Upper lobe of left lung (tissue), 4 donors: Measurements from ENCODE around the gene TPST1.

Experiments
- POLR2A ChIP-seq, 4 donors: fragments of 450-650 bp; IDR thresholded peaks; one replicate each; pipeline ENCODE4 v1.5.1; 2016 to 2017; ENCODE audit warnings: antibody characterized with exemption in 4 of 4, mild to moderate bottlenecking in 2 of 4
- TF ChIP-seq, protein P1 (sequence below), 6 experiments: fragments of 450-650 bp in 4 of 6; fragments of 200-600 bp in 2 of 6; sonication (generic) in 2 of 6; IDR thresholded peaks; one replicate each; pipeline ENCODE4 v1.5.1; 2016 to 2019; ENCODE audit warnings: antibody characterized with exemption in 6 of 6

- TF ChIP-seq POLR2A (IDR thresholded peaks at IDR 0.05), result no peak
- TF ChIP-seq, protein P1, sequence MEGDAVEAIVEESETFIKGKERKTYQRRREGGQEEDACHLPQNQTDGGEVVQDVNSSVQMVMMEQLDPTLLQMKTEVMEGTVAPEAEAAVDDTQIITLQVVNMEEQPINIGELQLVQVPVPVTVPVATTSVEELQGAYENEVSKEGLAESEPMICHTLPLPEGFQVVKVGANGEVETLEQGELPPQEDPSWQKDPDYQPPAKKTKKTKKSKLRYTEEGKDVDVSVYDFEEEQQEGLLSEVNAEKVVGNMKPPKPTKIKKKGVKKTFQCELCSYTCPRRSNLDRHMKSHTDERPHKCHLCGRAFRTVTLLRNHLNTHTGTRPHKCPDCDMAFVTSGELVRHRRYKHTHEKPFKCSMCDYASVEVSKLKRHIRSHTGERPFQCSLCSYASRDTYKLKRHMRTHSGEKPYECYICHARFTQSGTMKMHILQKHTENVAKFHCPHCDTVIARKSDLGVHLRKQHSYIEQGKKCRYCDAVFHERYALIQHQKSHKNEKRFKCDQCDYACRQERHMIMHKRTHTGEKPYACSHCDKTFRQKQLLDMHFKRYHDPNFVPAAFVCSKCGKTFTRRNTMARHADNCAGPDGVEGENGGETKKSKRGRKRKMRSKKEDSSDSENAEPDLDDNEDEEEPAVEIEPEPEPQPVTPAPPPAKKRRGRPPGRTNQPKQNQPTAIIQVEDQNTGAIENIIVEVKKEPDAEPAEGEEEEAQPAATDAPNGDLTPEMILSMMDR (IDR thresholded peaks at IDR 0.05), result no peak
Observed at GRCh38 chr7:66313886-66314568, 108.9 kb downstream of the TPST1 start.
